ENCODE results near the gene TMEM88. TPM values are rescaled to one million over a fixed set of nuclear protein-coding genes. Genes with fewer than 3 reads are reported as not detected.
A peak's percentile ranks its signal among the peaks of the same experiment; 100 is the strongest.

Gene TMEM88
- total and polyA plus RNA-seq, 4 donors = 2.7 to 27.6 (median 13.5) TPM

GRCh38 chr17:7831233-7831632 is 23.6 kb upstream of the TMEM88 start:
- no peak overlapping the region for H3K4me3 ChIP-seq (ENCODE audit: low read depth, low read length)
- H3K4me1 ChIP-seq (ENCODE audit: control insufficient read depth, insufficient read depth, low read length) = peaks cover 27% of the 10 kb centered on the region
- no peak overlapping the region for H3K27ac ChIP-seq (ENCODE audit: low read depth, low read length)
- 75% methylated on average over 2 of the region's 7 CpGs for WGBS (ENCODE audit: insufficient coverage)
- no peak for DNase-seq (ENCODE audit: low read depth in 4 of 6, low spot score in 6 of 6)
- H3K36me3 ChIP-seq (ENCODE audit: control insufficient read depth, insufficient read depth, low read length) = no peaks in the 10 kb centered on the region
- H3K9me3 ChIP-seq (ENCODE audit: control insufficient read depth, insufficient read depth, low read length) = no peaks in the 10 kb centered on the region
- H3K27me3 ChIP-seq (ENCODE audit: control insufficient read depth, insufficient read depth, low read length) = no peaks in the 10 kb centered on the region

GRCh38 chr17:7832431-7832830 is 22.4 kb upstream of the TMEM88 start:
- H3K27me3 ChIP-seq (ENCODE audit: control insufficient read depth, insufficient read depth, low read length) = no peaks in the 10 kb centered on the region
- no peaks in the 10 kb centered on the region for H3K36me3 ChIP-seq (ENCODE audit: control insufficient read depth, insufficient read depth, low read length)
- H3K4me3 ChIP-seq (ENCODE audit: low read depth, low read length) = no peak overlapping the region
- no peak overlapping the region for H3K27ac ChIP-seq (ENCODE audit: low read depth, low read length)
- peaks cover 37% of the 10 kb centered on the region for H3K4me1 ChIP-seq (ENCODE audit: control insufficient read depth, insufficient read depth, low read length)
- no peaks in the 10 kb centered on the region for H3K9me3 ChIP-seq (ENCODE audit: control insufficient read depth, insufficient read depth, low read length)
- DNase-seq (ENCODE audit: low read depth in 4 of 6, low spot score in 6 of 6) = no peak
- WGBS (ENCODE audit: insufficient coverage) = 85% methylated on average over 4 of the region's 10 CpGs

- DNase-seq (ENCODE audit: low read depth in 4 of 6, low spot score in 6 of 6) = no peak
- peak overlapping the region; percentile 89 for H3K4me3 ChIP-seq (ENCODE audit: low read depth, low read length)
- 32% methylated on average over 18 of the region's 19 CpGs for WGBS (ENCODE audit: insufficient coverage)
- H3K4me1 ChIP-seq (ENCODE audit: control insufficient read depth, insufficient read depth, low read length) = peaks cover 37% of the 10 kb centered on the region
- no peak overlapping the region for H3K27ac ChIP-seq (ENCODE audit: low read depth, low read length)
- no peaks in the 10 kb centered on the region for H3K9me3 ChIP-seq (ENCODE audit: control insufficient read depth, insufficient read depth, low read length)
- no peaks in the 10 kb centered on the region for H3K36me3 ChIP-seq (ENCODE audit: control insufficient read depth, insufficient read depth, low read length)
- no peaks in the 10 kb centered on the region for H3K27me3 ChIP-seq (ENCODE audit: control insufficient read depth, insufficient read depth, low read length)
Observed at GRCh38 chr17:7833011-7833794, 21.7 kb upstream of the TMEM88 start.

- peak in 4 of 6 donors; percentile 60 to 94 (median 76) for DNase-seq (ENCODE audit: low read depth in 4 of 6, low spot score in 6 of 6)
- under 1% methylated on average over 41 of the region's 49 CpGs for WGBS (ENCODE audit: insufficient coverage)
- H3K9me3 ChIP-seq (ENCODE audit: control insufficient read depth, insufficient read depth, low read length) = no peaks in the 10 kb centered on the region
- H3K27me3 ChIP-seq (ENCODE audit: control insufficient read depth, insufficient read depth, low read length) = no peaks in the 10 kb centered on the region
- H3K27ac ChIP-seq (ENCODE audit: low read depth, low read length) = peak within 1 kb of the TSS; percentile 99
- H3K4me1 ChIP-seq (ENCODE audit: control insufficient read depth, insufficient read depth, low read length) = peaks cover 44% of the 10 kb centered on the region
- peak within 1 kb of the TSS; percentile 89 for H3K4me3 ChIP-seq (ENCODE audit: low read depth, low read length)
- no peaks in the 10 kb centered on the region for H3K36me3 ChIP-seq (ENCODE audit: control insufficient read depth, insufficient read depth, low read length)
Observed at GRCh38 chr17:7833795-7834541, 20.9 kb upstream of the TMEM88 start, which contains the start of gene KDM6B. Gene KDM6B (plus strand): TSS chr17:7834217. CDS start chr17:7845555, 11,338 bp downstream.

- DNase-seq (ENCODE audit: low read depth in 4 of 6, low spot score in 6 of 6) = peak in 2 of 6 donors; percentile 15 to 47
- Histone ChIP-seq H3K4me1 (ENCODE audit: control insufficient read depth, insufficient read depth, low read length) (peaks cover 49% of the 10 kb centered on the region), H3K27ac (ENCODE audit: low read depth, low read length) (peak overlapping the region; percentile 99), H3K9me3 (ENCODE audit: control insufficient read depth, insufficient read depth, low read length) (no peaks in the 10 kb centered on the region), H3K27me3 (ENCODE audit: control insufficient read depth, insufficient read depth, low read length) (no peaks in the 10 kb centered on the region), H3K4me3 (ENCODE audit: low read depth, low read length) (peak overlapping the region; percentile 89), H3K36me3 (ENCODE audit: control insufficient read depth, insufficient read depth, low read length) (no peaks in the 10 kb centered on the region)
- WGBS (ENCODE audit: insufficient coverage) = 0% methylated on average over 10 of the region's 20 CpGs
Observed at GRCh38 chr17:7834542-7834956, 20.3 kb upstream of the TMEM88 start.

- H3K27ac ChIP-seq (ENCODE audit: low read depth, low read length) = peak overlapping the region; percentile 99
- H3K4me3 ChIP-seq (ENCODE audit: low read depth, low read length) = peak overlapping the region; percentile 97
- 0% methylated on average over 68 of the region's 69 CpGs for WGBS (ENCODE audit: insufficient coverage)
- peak; percentile 97 to 100 (median 98) for DNase-seq (ENCODE audit: low read depth in 4 of 6, low spot score in 6 of 6)
- H3K27me3 ChIP-seq (ENCODE audit: control insufficient read depth, insufficient read depth, low read length) = no peaks in the 10 kb centered on the region
- no peaks in the 10 kb centered on the region for H3K9me3 ChIP-seq (ENCODE audit: control insufficient read depth, insufficient read depth, low read length)
- H3K36me3 ChIP-seq (ENCODE audit: control insufficient read depth, insufficient read depth, low read length) = no peaks in the 10 kb centered on the region
- peaks cover 54% of the 10 kb centered on the region for H3K4me1 ChIP-seq (ENCODE audit: control insufficient read depth, insufficient read depth, low read length)
Observed at GRCh38 chr17:7834957-7835813, 19.7 kb upstream of the TMEM88 start.

- no peaks in the 10 kb centered on the region for H3K36me3 ChIP-seq (ENCODE audit: control insufficient read depth, insufficient read depth, low read length)
- no peaks in the 10 kb centered on the region for H3K27me3 ChIP-seq (ENCODE audit: control insufficient read depth, insufficient read depth, low read length)
- WGBS (ENCODE audit: insufficient coverage) = under 1% methylated on average over 61 of the region's 61 CpGs
- H3K4me1 ChIP-seq (ENCODE audit: control insufficient read depth, insufficient read depth, low read length) = peaks cover 56% of the 10 kb centered on the region
- peak overlapping the region; percentile 99 for H3K27ac ChIP-seq (ENCODE audit: low read depth, low read length)
- H3K9me3 ChIP-seq (ENCODE audit: control insufficient read depth, insufficient read depth, low read length) = no peaks in the 10 kb centered on the region
- H3K4me3 ChIP-seq (ENCODE audit: low read depth, low read length) = peak overlapping the region; percentile 97
- peak in 3 of 6 donors; percentile 60 to 91 (median 86) for DNase-seq (ENCODE audit: low read depth in 4 of 6, low spot score in 6 of 6)
Observed at GRCh38 chr17:7835814-7836595, 18.9 kb upstream of the TMEM88 start.

GRCh38 chr17:7836596-7837407 is 18.1 kb upstream of the TMEM88 start:
- H3K27ac ChIP-seq (ENCODE audit: low read depth, low read length) = peak overlapping the region; percentile 99
- WGBS (ENCODE audit: insufficient coverage) = 0% methylated on average over 7 of the region's 19 CpGs
- DNase-seq (ENCODE audit: low read depth in 4 of 6, low spot score in 6 of 6) = peak in 5 of 6 donors; percentile 87 to 97 (median 91)
- peak overlapping the region; percentile 97 for H3K4me3 ChIP-seq (ENCODE audit: low read depth, low read length)
- H3K27me3 ChIP-seq (ENCODE audit: control insufficient read depth, insufficient read depth, low read length) = no peaks in the 10 kb centered on the region
- peaks cover 61% of the 10 kb centered on the region for H3K4me1 ChIP-seq (ENCODE audit: control insufficient read depth, insufficient read depth, low read length)
- no peaks in the 10 kb centered on the region for H3K36me3 ChIP-seq (ENCODE audit: control insufficient read depth, insufficient read depth, low read length)
- H3K9me3 ChIP-seq (ENCODE audit: control insufficient read depth, insufficient read depth, low read length) = no peaks in the 10 kb centered on the region

Measured in spinal cord (tissue), 10 donors.